ENCODE data around the gene MGAT5B. TPM values are rescaled to one million over a fixed set of nuclear protein-coding genes. Genes with fewer than 3 reads are reported as not detected.
"Not testable (repeated sequence)": the region's sequence is repeated elsewhere in the genome, so short reads cannot be mapped to it uniquely, and the experiment has no call there.

MGAT5B gene
- polyA plus RNA-seq, 1 donor: 1.5 TPM

- DNase-seq: no peak
Observed at GRCh38 chr17:76845541-76846017, 22.6 kb upstream of the MGAT5B start.

GRCh38 chr17:76847031-76847430, 21.2 kb upstream of the MGAT5B start:
- DNase-seq: no peak

- DNase-seq: no peak
Observed at GRCh38 chr17:76848670-76849069, 19.5 kb upstream of the MGAT5B start.

- not testable (repeated sequence) for DNase-seq
Observed at GRCh38 chr17:76849160-76849559, 19.0 kb upstream of the MGAT5B start.

- no peak for DNase-seq
Observed at GRCh38 chr17:76852843-76853242, 15.4 kb upstream of the MGAT5B start.

- no peak for DNase-seq
Observed at GRCh38 chr17:76855105-76855504, 13.1 kb upstream of the MGAT5B start.

GRCh38 chr17:76862079-76862478, 6.1 kb upstream of the MGAT5B start:
- no peak for DNase-seq

GRCh38 chr17:76862494-76862893, 5.7 kb upstream of the MGAT5B start:
- DNase-seq: no peak

- DNase-seq: no peak
Observed at GRCh38 chr17:76864024-76864423, 4.2 kb upstream of the MGAT5B start.

GRCh38 chr17:76865174-76865573, 3.0 kb upstream of the MGAT5B start:
- no peak for DNase-seq

- DNase-seq: no peak
Observed at GRCh38 chr17:76866203-76866602, 2.0 kb upstream of the MGAT5B start.

GRCh38 chr17:76866774-76867577, 1.2 kb upstream of the MGAT5B start:
- no peak for DNase-seq

- no peak for DNase-seq
Observed at GRCh38 chr17:76867578-76868175, 527 bp upstream of the MGAT5B start.

GRCh38 chr17:76868669-76869495, 678 bp downstream of the MGAT5B start:
- no peak for DNase-seq

GRCh38 chr17:76869496-76870376, 1.5 kb downstream of the MGAT5B start:
- no peak for DNase-seq

- DNase-seq: no peak
Observed at GRCh38 chr17:76870377-76870714, 2.1 kb downstream of the MGAT5B start.

GRCh38 chr17:76871668-76872067, 3.5 kb downstream of the MGAT5B start:
- no peak for DNase-seq

- DNase-seq: no peak
Observed at GRCh38 chr17:76872221-76872873, 4.1 kb downstream of the MGAT5B start.

GRCh38 chr17:76872874-76873221, 4.6 kb downstream of the MGAT5B start:
- no peak for DNase-seq

GRCh38 chr17:76873856-76874255, 5.7 kb downstream of the MGAT5B start:
- DNase-seq: no peak

- DNase-seq: no peak
Observed at GRCh38 chr17:76877437-76877836, 9.2 kb downstream of the MGAT5B start.
